Bronchial epithelial cell (primary cell): ENCODE measurements around the gene MDK. TPM values are rescaled to one million over a fixed set of nuclear protein-coding genes. Genes with fewer than 3 reads are reported as not detected.

Source experiments
- DNase-seq: peaks from one replicate; pipeline ENCODE4 v3.0.0-alpha.2; 2010; ENCODE audit warnings: low read depth
- FAIRE-seq: peaks from 2 replicates; lab custom pipeline; 2011; peaks lifted over from hg19 to GRCh38; lab: Jason Lieb, UNC
- H3K27me3 ChIP-seq: 2 replicates; pipeline ENCODE4 v1.5.1; 2011; ENCODE audit warnings: low read length; ENCODE audit not compliant: control insufficient read depth, insufficient read depth
- H3K36me3 ChIP-seq: 2 replicates; pipeline ENCODE4 v1.5.1; 2011; ENCODE audit warnings: low read length; ENCODE audit not compliant: control insufficient read depth, insufficient read depth
- H3K4me3 ChIP-seq: 2 replicates; pipeline ENCODE4 v1.5.1; 2011; ENCODE audit warnings: mild to moderate bottlenecking, low read depth, low read length, control low read depth
- total RNA-seq: library from RNA; depleted of rRNA; stranded (reverse); fragments of >200 nt; gene quantifications from 2 replicates; pipeline ENCODE4 v1.2.1, GENCODE V29; 2014
- TF ChIP-seq, protein P1 (sequence below): IDR thresholded peaks from 2 replicates; pipeline ENCODE4 v1.5.1; 2011; ENCODE audit warnings: mild to moderate bottlenecking, moderate library complexity, low read length, control low read depth, inconsistent platforms; ENCODE audit not compliant: insufficient read depth, severe bottlenecking

MDK gene
- total RNA-seq, 1 donor from 2014 or later: 11.6 TPM

DNA sequence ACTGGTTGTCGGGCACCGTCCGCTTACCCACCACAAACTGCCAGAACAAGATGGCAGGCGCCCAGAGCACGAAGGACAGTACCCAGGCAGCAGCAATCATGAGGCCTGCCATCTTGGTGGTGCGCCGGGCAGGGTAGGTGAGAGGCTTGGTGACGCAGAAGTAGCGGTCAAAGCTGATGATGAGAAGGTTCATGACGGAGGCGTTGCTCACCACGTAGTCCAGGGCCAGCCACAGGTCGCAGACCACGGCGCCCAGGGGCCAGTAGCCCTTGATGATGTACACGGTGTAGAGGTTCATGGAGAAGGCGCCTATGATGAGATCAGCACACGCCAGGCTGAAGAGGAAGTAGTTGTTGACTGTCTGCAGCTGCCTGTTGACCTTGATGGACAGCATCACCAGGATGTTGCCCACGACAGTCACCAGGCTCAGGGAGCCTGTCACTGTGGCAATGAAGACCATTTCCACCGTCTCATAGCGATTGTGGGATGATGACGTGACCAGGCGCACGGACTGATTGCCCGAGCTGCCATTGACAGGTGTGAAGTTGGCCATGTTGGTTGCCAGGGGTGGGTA is 4.6 kb downstream of the MDK start:
- DNase-seq (no peak), FAIRE-seq (peak; percentile 86)
- TF ChIP-seq, protein P1, sequence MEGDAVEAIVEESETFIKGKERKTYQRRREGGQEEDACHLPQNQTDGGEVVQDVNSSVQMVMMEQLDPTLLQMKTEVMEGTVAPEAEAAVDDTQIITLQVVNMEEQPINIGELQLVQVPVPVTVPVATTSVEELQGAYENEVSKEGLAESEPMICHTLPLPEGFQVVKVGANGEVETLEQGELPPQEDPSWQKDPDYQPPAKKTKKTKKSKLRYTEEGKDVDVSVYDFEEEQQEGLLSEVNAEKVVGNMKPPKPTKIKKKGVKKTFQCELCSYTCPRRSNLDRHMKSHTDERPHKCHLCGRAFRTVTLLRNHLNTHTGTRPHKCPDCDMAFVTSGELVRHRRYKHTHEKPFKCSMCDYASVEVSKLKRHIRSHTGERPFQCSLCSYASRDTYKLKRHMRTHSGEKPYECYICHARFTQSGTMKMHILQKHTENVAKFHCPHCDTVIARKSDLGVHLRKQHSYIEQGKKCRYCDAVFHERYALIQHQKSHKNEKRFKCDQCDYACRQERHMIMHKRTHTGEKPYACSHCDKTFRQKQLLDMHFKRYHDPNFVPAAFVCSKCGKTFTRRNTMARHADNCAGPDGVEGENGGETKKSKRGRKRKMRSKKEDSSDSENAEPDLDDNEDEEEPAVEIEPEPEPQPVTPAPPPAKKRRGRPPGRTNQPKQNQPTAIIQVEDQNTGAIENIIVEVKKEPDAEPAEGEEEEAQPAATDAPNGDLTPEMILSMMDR: no peak
- peaks cover 28% of the 10 kb centered on the region for H3K27me3 ChIP-seq
- no peak overlapping the region for H3K4me3 ChIP-seq
- no peaks in the 10 kb centered on the region for H3K36me3 ChIP-seq

DNA sequence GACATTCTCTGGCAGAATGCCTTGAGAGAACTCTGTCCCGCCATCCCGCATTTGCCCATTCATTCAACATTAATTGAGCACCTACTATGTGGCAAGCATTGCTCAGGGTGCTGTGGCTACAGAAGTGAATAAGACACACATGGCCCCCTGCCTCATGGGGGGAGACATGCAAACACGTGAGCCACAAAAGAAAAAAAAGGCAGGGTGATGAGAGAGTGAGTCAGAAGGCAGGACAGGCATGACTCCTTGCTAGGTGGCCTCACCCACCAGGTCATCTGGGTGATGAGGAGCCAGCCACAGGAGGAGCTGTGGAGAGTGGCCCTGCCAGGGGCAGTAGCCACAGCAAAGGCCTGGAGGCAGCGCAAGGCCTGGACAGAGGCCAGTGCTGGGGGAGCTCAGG is 5.2 kb downstream of the MDK start:
- TF ChIP-seq, protein P1: peak; percentile 18
- DNase-seq: peak; percentile 68
- H3K36me3 ChIP-seq: no peaks in the 10 kb centered on the region
- FAIRE-seq: no peak
- no peak overlapping the region for H3K4me3 ChIP-seq
- peaks cover 28% of the 10 kb centered on the region for H3K27me3 ChIP-seq

GRCh38 chr11:46387456-46387855 is 6.0 kb downstream of the MDK start:
- Histone ChIP-seq H3K36me3 (no peaks in the 10 kb centered on the region), H3K27me3 (peaks cover 29% of the 10 kb centered on the region), H3K4me3 (no peak overlapping the region)
- DNase-seq (no peak), FAIRE-seq (no peak)
- TF ChIP-seq, protein P1: no peak

DNA sequence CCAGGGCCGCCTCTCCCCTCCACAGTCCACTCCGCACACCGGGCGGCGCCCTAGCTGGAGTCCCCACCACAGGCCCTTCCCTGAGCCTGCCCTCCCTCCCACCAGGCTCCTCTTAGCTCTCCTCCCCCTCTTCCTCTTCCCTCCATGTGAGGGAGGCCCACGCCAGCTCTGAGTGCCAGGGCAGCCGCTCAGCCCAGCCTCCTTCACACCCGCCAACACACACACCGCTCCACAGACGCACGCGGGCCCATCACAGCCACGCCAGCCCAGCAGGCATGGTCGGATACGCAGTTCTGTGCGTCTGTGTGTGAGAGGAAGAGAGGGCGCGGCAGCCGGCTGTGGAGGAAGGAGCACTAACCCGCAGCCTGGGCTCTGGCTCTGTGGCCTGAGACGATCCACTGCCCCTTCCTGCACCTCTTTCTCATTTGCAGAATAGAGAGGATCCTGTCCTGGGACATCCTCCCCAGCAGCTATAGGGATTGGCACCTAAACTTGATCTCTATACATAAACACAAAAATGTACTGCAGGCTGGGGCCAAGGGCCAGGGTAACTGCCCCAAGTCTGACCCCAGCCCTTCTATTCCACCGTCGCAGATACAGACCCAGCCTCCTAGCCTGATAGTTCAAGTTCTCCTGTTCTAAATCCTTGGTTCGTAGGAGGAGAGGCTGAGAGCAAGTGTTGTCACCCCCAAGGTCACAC is 6.6 kb downstream of the MDK start:
- Histone ChIP-seq H3K36me3 (no peaks in the 10 kb centered on the region), H3K4me3 (no peak overlapping the region), H3K27me3 (peaks cover 28% of the 10 kb centered on the region)
- DNase-seq: no peak
- no peak for FAIRE-seq
- TF ChIP-seq, protein P1: no peak

DNA sequence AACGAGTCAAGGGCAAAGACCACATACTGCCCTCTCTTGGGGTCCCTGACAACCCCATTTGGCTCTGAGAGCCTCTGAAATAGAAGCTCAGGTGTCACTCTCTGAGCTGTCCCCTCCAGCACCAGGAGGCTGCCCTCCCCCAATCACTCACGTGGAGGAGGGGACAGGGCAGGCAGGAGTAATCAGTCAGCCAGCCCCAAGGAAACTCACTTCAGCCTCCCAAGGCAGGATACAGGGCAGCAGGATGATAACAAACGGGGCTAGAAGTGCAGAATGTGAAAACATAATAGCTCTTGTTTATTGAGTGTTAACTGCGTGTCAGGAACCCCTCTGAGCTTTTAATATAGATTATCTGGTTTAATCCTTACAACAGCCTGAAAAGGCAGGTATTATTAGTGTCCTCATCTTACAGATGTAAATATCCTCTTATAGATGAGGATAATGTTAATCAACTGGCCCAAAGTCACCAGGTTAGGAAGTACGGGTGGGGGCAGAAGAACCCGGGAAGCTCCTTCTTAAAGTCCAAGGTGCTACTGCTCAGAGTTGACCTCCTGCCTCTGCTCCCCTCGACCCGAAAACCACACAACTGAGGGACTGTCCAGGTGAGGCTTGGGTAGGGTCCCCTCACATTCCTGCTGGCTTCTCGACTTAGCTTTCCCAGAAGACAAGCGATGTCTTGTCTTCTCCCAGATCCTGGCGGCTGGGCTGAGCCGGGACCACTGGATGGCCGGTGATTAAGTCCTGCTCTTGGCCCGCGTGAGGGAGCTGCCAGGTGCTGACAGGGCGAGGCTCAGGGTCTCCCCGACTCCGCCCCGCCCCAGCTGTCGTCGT is 7.4 kb downstream of the MDK start:
- no peak for DNase-seq
- TF ChIP-seq, protein P1: no peak
- H3K4me3 ChIP-seq: no peak overlapping the region
- no peaks in the 10 kb centered on the region for H3K36me3 ChIP-seq
- H3K27me3 ChIP-seq: peaks cover 28% of the 10 kb centered on the region
- no peak for FAIRE-seq
